H1 (cell line): ENCODE measurements around the gene ARNT2. TPM values are rescaled to one million over a fixed set of nuclear protein-coding genes. Genes with fewer than 3 reads are reported as not detected.

ENCODE experiments used
- EGR1 ChIP-seq: IDR thresholded peaks from 2 replicates; pipeline ENCODE4 v1.6.1; 2011; ENCODE audit warnings: low read depth, low read length, borderline replicate concordance
- KDM1A ChIP-seq: fragments of 200-600, 300-600 bp; sonication (generic); IDR thresholded peaks from 2 replicates; pipeline ENCODE4 v1.7.1; 2016; ENCODE audit warnings: mild to moderate bottlenecking, low read length, borderline replicate concordance
- PHF8 ChIP-seq: fragments of 200-600 bp; sonication (generic); conservative IDR thresholded peaks from 2 replicates; pipeline ENCODE4 v1.7.1; 2012; ENCODE audit warnings: low read depth, mild to moderate bottlenecking, inconsistent platforms, low read length, moderate library complexity
- RNF2 ChIP-seq: fragments of 200-900, 300-1000 bp; sonication (generic); IDR thresholded peaks from 2 replicates; pipeline ENCODE4 v1.7.1; 2016; ENCODE audit warnings: borderline replicate concordance, low read depth, mild to moderate bottlenecking, antibody characterized with exemption, low read length; ENCODE audit not compliant: poor library complexity, severe bottlenecking; ENCODE audit errors: missing control alignments
- RXRA ChIP-seq: IDR thresholded peaks from 2 replicates; pipeline ENCODE4 v1.6.1; 2011; ENCODE audit warnings: low read depth, mild to moderate bottlenecking, low read length, moderate library complexity; ENCODE audit not compliant: insufficient read depth
- SIRT6 ChIP-seq: IDR thresholded peaks from one replicate; pipeline ENCODE4 v1.7.1; 2012; ENCODE audit warnings: low read length, inconsistent platforms
- SP2 ChIP-seq: IDR thresholded peaks from 2 replicates; pipeline ENCODE4 v1.6.1; 2012; ENCODE audit warnings: mild to moderate bottlenecking, low read length, inconsistent platforms
- polyA plus RNA-seq, 7 experiments: library from polyadenylated mRNA; depleted of rRNA in 3 of 7; stranded (reverse) in 5 of 7; unstranded in 2 of 7; fragments of >200 nt in 5 of 7; fragments of 200-250 nt in 2 of 7; gene quantifications; 1 replicate in 5 of 7; 2 replicates in 1 of 7; 4 replicates in 1 of 7; pipeline versions ENCODE4 v1.2.1 to v1.2.3, GENCODE V29; 2011 to 2013; ENCODE audit warnings: missing spikeins in 2 of 7, mixed read lengths in 2 of 7
- total RNA-seq: library from RNA; stranded (reverse); fragmentation: NEBNext Ultra II Directional; extraction: Animal tissue kit (Norgen Biotek cat#: 25700); gene quantifications from 2 replicates; pipeline ENCODE4 v1.2.1, GENCODE V29; 2021

Gene ARNT2
- total and polyA plus RNA-seq, 2 of the 8 experiments (the other 6 are each of a cell fraction or from before 2014, with no cell fraction given) = 9.5 to 14.6 TPM

GRCh38 chr15:80608688-80609087 lies 204.5 kb downstream of the ARNT2 start (continued):
- no peak for TF ChIP-seq SP2
- no peak for TF ChIP-seq RXRA
- no peak for TF ChIP-seq EGR1
- no peak for TF ChIP-seq PHF8
- TF ChIP-seq KDM1A = no peak
- TF ChIP-seq SIRT6 = no peak
- TF ChIP-seq RNF2 = no peak
